Transverse colon (tissue), 4 donors: ENCODE data around the gene CENPF. TPM values are rescaled to one million over a fixed set of nuclear protein-coding genes. Genes with fewer than 3 reads are reported as not detected.

Experiments
- DNase-seq: peaks from one replicate; pipeline ENCODE4 v3.0.0-alpha.2; 2019
- H3K27ac ChIP-seq, 4 donors: fragments of 200-600 bp; sonication (generic); 2 replicates each; pipeline ENCODE4 v1.5.1; 2016 to 2018; ENCODE audit warnings: inconsistent platforms in 4 of 4
- H3K27me3 ChIP-seq: fragments of 200-600 bp; sonication (generic); 2 replicates; pipeline ENCODE4 v1.5.1; 2017; ENCODE audit warnings: inconsistent platforms
- H3K36me3 ChIP-seq, 4 donors: fragments of 200-600 bp; sonication (generic); 2 replicates each; pipeline ENCODE4 v1.5.1; 2017 to 2019; ENCODE audit warnings: inconsistent platforms in 4 of 4
- H3K4me1 ChIP-seq, 4 donors: fragments of 200-600 bp; sonication (generic); 2 replicates each; pipeline ENCODE4 v1.5.1; 2017 to 2020; ENCODE audit warnings: inconsistent platforms in 4 of 4
- H3K4me3 ChIP-seq, 4 donors: fragments of 200-600 bp; sonication (generic); 1 replicate in 1 of 4; 2 replicates in 3 of 4; pipeline versions ENCODE4 v1.5.1 to v1.6.1; 2017 to 2019; ENCODE audit warnings: inconsistent platforms in 4 of 4
- H3K9me3 ChIP-seq, 2 donors: fragments of 200-600 bp; sonication (generic); 2 replicates each; pipeline ENCODE4 v1.5.1; 2017 to 2019; ENCODE audit warnings: inconsistent platforms in 2 of 2
- EP300 ChIP-seq: sonication (generic); formaldehyde crosslinking; IDR thresholded peaks from one replicate; pipeline ENCODE4 v1.6.1; 2017; ENCODE audit warnings: antibody characterized with exemption, low read depth
- POLR2A ChIP-seq: fragments of 450-650 bp; IDR thresholded peaks from one replicate; pipeline ENCODE4 v1.6.1; 2016; ENCODE audit warnings: antibody characterized with exemption, mild to moderate bottlenecking, moderate library complexity
- POLR2AphosphoS5 ChIP-seq, 3 donors: sonication (generic); formaldehyde crosslinking; IDR thresholded peaks; one replicate each; pipeline ENCODE4 v1.6.1; 2016; ENCODE audit warnings: antibody characterized with exemption in 3 of 3
- WGBS, 2 donors: methylation state at CpG; one replicate each; pipeline ENCODE4 v1.1.5; 2018; ENCODE audit warnings: low coverage in 1 of 2; 5-methylcytosine and 5-hydroxymethylcytosine counted together
- in situ Hi-C, 4 donors: fragments of 200-750 bp; cut with MboI; loops; one replicate each; pipeline versions ENCODE4 v1.15.0 to v1.15.1; 2017; ENCODE audit warnings: low sequenced_read_pairs in 3 of 4, low pct_ligation_motif_present in 1 of 4, low pct_unique_long_range_greater_than_20kb in 1 of 4
- intact Hi-C: fragments of 100-400 bp; cut with DNase I; formaldehyde crosslinking; loops from one replicate; pipeline ENCODE4 v1.15.1; 2023; ENCODE audit warnings: low total_unique reads
- total RNA-seq, 4 donors: library from RNA; depleted of rRNA; stranded (reverse); fragments of >200 nt; gene quantifications; one replicate each; pipeline ENCODE4 v1.1.0, GENCODE V29; 2016
- TF ChIP-seq, protein P1 (sequence below), 5 experiments: fragments of 200-600 bp in 3 of 5; fragments of 450-650 bp in 2 of 5; sonication (generic) in 3 of 5; IDR thresholded peaks; 1 replicate in 2 of 5; 2 replicates in 3 of 5; pipeline ENCODE4 v1.5.1; 2016 to 2017; ENCODE audit warnings: antibody characterized with exemption in 5 of 5, inconsistent platforms in 3 of 5, mild to moderate bottlenecking in 2 of 5, moderate library complexity in 1 of 5

CENPF gene
- total RNA-seq, 4 donors from 2014 or later: 1.5 to 49.8 (median 3.4) TPM

DNA sequence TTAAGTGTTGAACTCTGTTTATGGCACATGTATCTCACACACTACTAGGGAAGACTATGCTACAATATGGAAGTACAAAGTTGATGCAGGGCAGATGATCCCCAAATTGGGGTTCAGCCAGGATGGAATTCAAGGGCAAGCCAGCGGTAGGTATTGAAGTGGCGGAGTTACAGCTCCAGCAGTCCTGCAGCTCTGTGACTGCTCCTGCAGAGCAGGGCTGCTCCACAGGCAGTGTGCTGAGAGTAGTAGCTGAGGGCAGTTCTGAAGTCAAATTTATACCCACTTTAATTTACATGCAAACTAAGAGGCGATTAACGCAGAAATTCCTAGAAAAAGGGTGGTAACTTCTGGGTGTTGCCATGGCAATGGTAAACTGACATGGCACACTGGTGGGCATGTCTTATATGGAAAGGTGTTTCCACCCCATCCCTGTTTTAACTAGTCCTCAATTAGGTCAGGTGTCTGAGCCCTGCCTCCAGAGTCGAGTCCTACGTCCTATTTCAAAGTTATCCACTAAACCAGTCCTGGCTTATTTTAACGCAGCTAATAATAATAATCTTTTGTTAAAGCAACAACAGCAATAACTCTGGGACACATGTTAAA, 20.6 kb upstream of the CENPF start:
- no peak overlapping the region for H3K4me3 ChIP-seq
- intact Hi-C loops: no loop called here
- TF ChIP-seq EP300: no peak
- no peak for TF ChIP-seq POLR2A
- TF ChIP-seq, protein P1, sequence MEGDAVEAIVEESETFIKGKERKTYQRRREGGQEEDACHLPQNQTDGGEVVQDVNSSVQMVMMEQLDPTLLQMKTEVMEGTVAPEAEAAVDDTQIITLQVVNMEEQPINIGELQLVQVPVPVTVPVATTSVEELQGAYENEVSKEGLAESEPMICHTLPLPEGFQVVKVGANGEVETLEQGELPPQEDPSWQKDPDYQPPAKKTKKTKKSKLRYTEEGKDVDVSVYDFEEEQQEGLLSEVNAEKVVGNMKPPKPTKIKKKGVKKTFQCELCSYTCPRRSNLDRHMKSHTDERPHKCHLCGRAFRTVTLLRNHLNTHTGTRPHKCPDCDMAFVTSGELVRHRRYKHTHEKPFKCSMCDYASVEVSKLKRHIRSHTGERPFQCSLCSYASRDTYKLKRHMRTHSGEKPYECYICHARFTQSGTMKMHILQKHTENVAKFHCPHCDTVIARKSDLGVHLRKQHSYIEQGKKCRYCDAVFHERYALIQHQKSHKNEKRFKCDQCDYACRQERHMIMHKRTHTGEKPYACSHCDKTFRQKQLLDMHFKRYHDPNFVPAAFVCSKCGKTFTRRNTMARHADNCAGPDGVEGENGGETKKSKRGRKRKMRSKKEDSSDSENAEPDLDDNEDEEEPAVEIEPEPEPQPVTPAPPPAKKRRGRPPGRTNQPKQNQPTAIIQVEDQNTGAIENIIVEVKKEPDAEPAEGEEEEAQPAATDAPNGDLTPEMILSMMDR (IDR thresholded peaks at IDR 0.05): no peak
- TF ChIP-seq POLR2AphosphoS5 (IDR thresholded peaks at IDR 0.05): no peak
- no peaks in the 10 kb centered on the region for H3K27me3 ChIP-seq
- no peak overlapping the region for H3K27ac ChIP-seq
- DNase-seq: no peak
- 78 to 83% methylated on average over 6 to 7 of the region's 7 CpGs for WGBS, 2 donors
- H3K36me3 ChIP-seq: no peaks in the 10 kb centered on the region
- in situ Hi-C loops: loop anchor here (10.0 to 25.0 kb wide), 4 partner anchors 245 to 370 kb away; no protein-coding TSS in a partner anchor
- no peaks in the 10 kb centered on the region for H3K9me3 ChIP-seq
- no peaks in the 10 kb centered on the region for H3K4me1 ChIP-seq

DNA sequence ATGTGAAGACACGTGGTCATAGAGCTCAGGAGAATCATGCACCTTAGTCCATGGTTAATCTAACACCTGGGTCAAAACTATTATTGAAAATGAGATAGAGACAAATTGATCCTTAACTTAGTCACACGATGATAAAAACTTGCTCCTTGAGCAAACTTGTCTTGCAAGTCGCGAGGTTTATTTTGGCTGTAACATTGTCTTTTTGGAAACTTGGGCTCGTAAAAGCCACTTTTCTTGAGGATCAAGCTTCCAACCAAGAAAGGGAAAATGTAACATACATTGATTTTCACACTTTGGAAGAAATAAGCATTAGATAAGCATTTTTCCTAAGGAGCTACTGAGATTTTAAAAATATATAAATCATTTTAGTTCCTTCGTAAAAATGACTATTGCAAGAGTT, 19.9 kb upstream of the CENPF start:
- no peak overlapping the region for H3K27ac ChIP-seq
- in situ Hi-C loops: loop anchor here (10.0 to 25.0 kb wide), 4 partner anchors 246 to 371 kb away; no protein-coding TSS in a partner anchor
- TF ChIP-seq, protein P1 (IDR thresholded peaks at IDR 0.05): no peak
- TF ChIP-seq POLR2A: no peak
- 71 to 78% methylated on average over 6 of the region's 6 CpGs for WGBS, 2 donors
- no peaks in the 10 kb centered on the region for H3K9me3 ChIP-seq
- no peak overlapping the region for H3K4me3 ChIP-seq
- H3K36me3 ChIP-seq: no peaks in the 10 kb centered on the region
- DNase-seq: no peak
- H3K27me3 ChIP-seq: no peaks in the 10 kb centered on the region
- intact Hi-C loops: no loop called here
- no peaks in the 10 kb centered on the region for H3K4me1 ChIP-seq

DNA sequence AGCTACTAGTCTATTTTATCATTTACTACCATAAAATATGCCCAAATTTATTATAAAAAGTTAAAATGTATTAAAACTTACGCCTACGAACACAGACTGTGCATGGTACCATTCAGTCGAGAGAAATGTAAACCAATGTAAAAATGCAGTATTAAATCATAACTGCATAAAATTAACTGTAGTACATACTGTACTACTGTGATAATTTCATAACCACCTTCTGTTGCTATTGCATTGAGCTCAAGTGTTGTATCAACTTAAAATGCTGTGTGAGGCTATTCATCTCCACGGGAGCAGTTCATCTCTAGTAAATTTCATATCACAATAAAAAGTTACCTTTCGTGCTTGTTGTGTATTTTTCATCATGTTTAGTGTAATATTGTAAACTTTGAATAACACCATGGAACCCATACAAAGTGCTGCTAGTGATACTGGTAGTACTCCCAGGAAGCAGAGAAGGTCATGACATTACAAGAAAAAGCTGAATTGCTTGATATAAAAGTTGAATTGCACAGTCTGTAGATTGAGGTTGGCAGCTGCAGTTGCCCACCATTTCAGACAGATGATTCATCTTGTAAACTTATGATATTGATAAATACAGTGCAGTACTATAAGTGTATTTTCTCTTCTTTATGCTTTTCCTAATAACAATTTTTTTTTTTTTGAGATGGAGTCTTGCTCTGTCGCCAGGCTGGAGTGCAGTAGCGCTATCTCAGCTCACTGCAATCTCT, 19.0 kb upstream of the CENPF start:
- H3K4me1 ChIP-seq: no peaks in the 10 kb centered on the region
- H3K27ac ChIP-seq: no peak overlapping the region
- no peaks in the 10 kb centered on the region for H3K9me3 ChIP-seq
- intact Hi-C loops (no loop called here), in situ Hi-C loops (loop anchor here (10.0 to 25.0 kb wide), 4 partner anchors 247 to 372 kb away; no protein-coding TSS in a partner anchor)
- H3K4me3 ChIP-seq: no peak overlapping the region
- 75 to 82% methylated on average over 7 of the region's 7 CpGs for WGBS, 2 donors
- TF ChIP-seq, protein P1 (IDR thresholded peaks at IDR 0.05): no peak
- peak; percentile 47 for TF ChIP-seq EP300
- no peak for TF ChIP-seq POLR2A
- TF ChIP-seq POLR2AphosphoS5 (IDR thresholded peaks at IDR 0.05): peak in 1 of 3 donors; percentile 69
- DNase-seq: no peak
- no peaks in the 10 kb centered on the region for H3K27me3 ChIP-seq
- H3K36me3 ChIP-seq: no peaks in the 10 kb centered on the region
